ENCODE data around the gene SH3BP4. TPM values are rescaled to one million over a fixed set of nuclear protein-coding genes. Genes with fewer than 3 reads are reported as not detected.

SH3BP4 gene
- total and polyA plus RNA-seq, 2 of the 8 experiments (the other 6 are each of a cell fraction or from before 2014, with no cell fraction given): 28.3 to 35.4 TPM

DNA sequence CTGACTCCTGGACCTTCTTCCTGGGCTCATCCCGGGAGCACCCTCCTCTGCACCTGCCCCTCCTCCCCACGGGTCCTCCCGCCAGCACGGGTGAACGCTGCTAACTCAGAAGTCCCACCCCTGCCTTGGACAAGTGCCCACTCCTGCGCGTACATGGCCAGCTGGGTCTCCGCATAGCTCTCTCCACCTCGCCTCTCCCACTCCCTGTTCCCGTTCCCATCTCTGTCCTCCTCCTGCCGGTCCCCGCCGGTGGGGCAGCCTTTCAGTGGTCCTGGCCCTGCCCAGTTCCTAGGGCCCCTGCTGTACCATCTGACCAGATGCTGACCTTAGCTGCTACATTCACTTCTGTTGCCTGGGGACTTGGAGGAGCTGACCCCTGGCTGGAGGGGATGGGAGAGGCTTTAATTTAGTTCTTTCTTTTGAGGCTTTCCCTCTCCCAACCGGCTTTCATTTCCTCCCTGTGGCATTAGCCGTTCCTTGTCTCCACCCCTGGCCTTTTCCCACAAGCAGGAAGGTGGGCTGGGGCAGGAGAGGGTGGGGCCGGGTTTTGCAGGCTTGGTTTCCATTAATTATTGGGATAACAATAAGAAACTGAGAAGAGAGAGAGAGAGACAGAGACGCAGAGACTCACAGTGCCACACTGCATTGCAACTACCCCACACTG, 136.1 kb downstream of the SH3BP4 start:
- no peak overlapping the region for H3K4me2 ChIP-seq (ENCODE audit: insufficient read depth in 1 of 2, low read depth in 2 of 2, low read length in 2 of 2)
- H3K4me3 ChIP-seq (ENCODE audit: extremely low read depth in 1 of 4, insufficient read depth in 2 of 4, low read depth in 3 of 4, low read length in 4 of 4): no peak overlapping the region
- POLR2A ChIA-PET (ENCODE audit: partially characterized antibody): no interaction called here
- H3K4ac ChIP-seq (replicated peaks; ENCODE audit: insufficient read length, low read depth, low read length): no peak overlapping the region
- FAIRE-seq: no peak
- no peaks in the 10 kb centered on the region for H3K36me3 ChIP-seq (ENCODE audit: control insufficient read depth in 2 of 4, insufficient read depth in 4 of 4, low read length in 3 of 4)
- H2BK5ac ChIP-seq (ENCODE audit: low read depth, low read length): no peak overlapping the region
- no peak overlapping the region for H4K8ac ChIP-seq (ENCODE audit: extremely low read depth, insufficient read depth, low read length)
- H2BK120ac ChIP-seq (replicated peaks; ENCODE audit: low read depth, low read length): no peak overlapping the region
- no peak overlapping the region for H3K9ac ChIP-seq (replicated peaks in 1 of 4; ENCODE audit: extremely low read depth in 1 of 4, low read depth in 3 of 4, low read length in 3 of 4)
- no peak overlapping the region for H2BK12ac ChIP-seq (ENCODE audit: low read depth, low read length)
- DNase-seq (ENCODE audit: low read depth in 1 of 2, low spot score in 2 of 2): no peak
- H3K79me2 ChIP-seq (ENCODE audit: control insufficient read depth in 1 of 2, insufficient read depth in 2 of 2, low read length in 2 of 2): no peaks in the 10 kb centered on the region
- CTCF ChIA-PET (ENCODE audit: partially characterized antibody): interaction anchor here (1.0 to 1.7 kb wide), 4 partner anchors 20 to 63 kb away, joined by 3 to 7 read pairs (median 5); no protein-coding TSS in a partner anchor
- H2BK15ac ChIP-seq (ENCODE audit: low read length): peak overlapping the region; percentile 72; the same call in 1 of the 2 replicates
- no peaks in the 10 kb centered on the region for H3K9me3 ChIP-seq (ENCODE audit: insufficient read depth in 2 of 2, low read depth in 1 of 2, low read length in 1 of 2)
- no peak overlapping the region for H3K27ac ChIP-seq (ENCODE audit: low read depth, low read length)
- no peak overlapping the region for H3K23ac ChIP-seq (ENCODE audit: insufficient read length)
- H3K23me2 ChIP-seq (ENCODE audit: low read depth, low read length): no peaks in the 10 kb centered on the region
- peaks cover 0 to 8% (median 0%) of the 10 kb centered on the region in 4 experiments; a peak in 3 of 7 replicates for H3K4me1 ChIP-seq (replicated peaks in 1 of 4; ENCODE audit: control insufficient read depth in 3 of 4, insufficient read depth in 4 of 4, low read length in 3 of 4)
- H4K91ac ChIP-seq (replicated peaks; ENCODE audit: insufficient read length, low read length): no peak overlapping the region
- no peaks in the 10 kb centered on the region for H3K27me3 ChIP-seq (replicated peaks in 1 of 4; ENCODE audit: control insufficient read depth in 3 of 4, extremely low read depth in 1 of 4, insufficient read depth in 3 of 4, low read length in 3 of 4)
- H3K14ac ChIP-seq (ENCODE audit: insufficient read length): no peak overlapping the region
- no peak for TF ChIP-seq ASH2L (IDR thresholded peaks at IDR 0.05; ENCODE audit: low read length)
- no peak for TF ChIP-seq NANOG (IDR thresholded peaks at IDR 0.05; ENCODE audit: insufficient read depth, low read depth, low read length, poor library complexity, severe bottlenecking)
- TF ChIP-seq JUND (IDR thresholded peaks at IDR 0.05; ENCODE audit: low read length): no peak
- no peak for TF ChIP-seq TBP (IDR thresholded peaks at IDR 0.05; ENCODE audit: low read depth, low read length)
- TF ChIP-seq BRCA1 (IDR thresholded peaks at IDR 0.05; ENCODE audit: low read depth, low read length): no peak
- TF ChIP-seq SP1 (IDR thresholded peaks at IDR 0.05; ENCODE audit: low read depth, low read length): no peak
- no peak for TF ChIP-seq BCL11A (IDR thresholded peaks at IDR 0.05; ENCODE audit: low read depth in 2 of 2, low read length in 2 of 2)
- TF ChIP-seq RNF2 (IDR thresholded peaks at IDR 0.05; ENCODE audit: borderline replicate concordance, low read depth, low read length, missing control alignments, poor library complexity, severe bottlenecking): no peak
- no peak for TF ChIP-seq SP4 (IDR thresholded peaks at IDR 0.05; ENCODE audit: low read length)
- no peak for TF ChIP-seq NRF1 (IDR thresholded peaks at IDR 0.05; ENCODE audit: low read depth, low read length)
- TF ChIP-seq RFX5 (IDR thresholded peaks at IDR 0.05; ENCODE audit: borderline replicate concordance, low read depth, low read length): no peak
- no peak for TF ChIP-seq EP300 (IDR thresholded peaks at IDR 0.05; ENCODE audit: borderline replicate concordance in 1 of 2, low read depth in 2 of 2, low read length in 2 of 2)
- no peak for TF ChIP-seq GABPA (IDR thresholded peaks at IDR 0.05; ENCODE audit: borderline replicate concordance, insufficient read depth, low read length)
- H2AFZ ChIP-seq (ENCODE audit: low read length): peak overlapping the region; percentile 11; the same call in 1 of the 2 replicates
- H3K79me1 ChIP-seq (ENCODE audit: low read depth, low read length): no peaks in the 10 kb centered on the region
- no peaks in the 10 kb centered on the region for H4K20me1 ChIP-seq (replicated peaks in 1 of 2; ENCODE audit: control insufficient read depth in 1 of 2, insufficient read depth in 2 of 2, low read length in 2 of 2)
- no peak overlapping the region for H4K5ac ChIP-seq (ENCODE audit: insufficient read length, low read depth, low read length)
- H3K56ac ChIP-seq (replicated peaks; ENCODE audit: insufficient read length, low read depth, low read length): no peak overlapping the region
- WGBS, 2 experiments (ENCODE audit: extremely low coverage in 1 of 2, insufficient coverage in 1 of 2, insufficient read length in 1 of 2, insufficient replicate concordance in 2 of 2, low coverage in 1 of 2, low lambda C conversion rate in 2 of 2, missing lambda C conversion rate in 1 of 2): 84% methylated on average over 17 of the region's 17 CpGs; no CpG with 5 or more reads in 1 of the 2 experiments
- no peak overlapping the region for H2BK20ac ChIP-seq (ENCODE audit: low read length)
- no peak overlapping the region for H3K18ac ChIP-seq (ENCODE audit: extremely low read depth, low read length)
- no peak overlapping the region for H2AK5ac ChIP-seq (ENCODE audit: low read depth, low read length)
